HTR-8/SVneo (cell line): ENCODE results near the gene TWIST2.
A peak's percentile ranks its signal among the peaks of the same experiment; 100 is the strongest.

ENCODE experiments used
- DNase-seq: peaks from one replicate; pipeline ENCODE4 v3.0.0; 2011; ENCODE audit warnings: low spot score, mixed read lengths; ENCODE audit not compliant: insufficient read length
- FAIRE-seq: peaks from 2 replicates; lab custom pipeline; 2011; peaks lifted over from hg19 to GRCh38; lab: Jason Lieb, UNC

The TWIST2 gene

DNA sequence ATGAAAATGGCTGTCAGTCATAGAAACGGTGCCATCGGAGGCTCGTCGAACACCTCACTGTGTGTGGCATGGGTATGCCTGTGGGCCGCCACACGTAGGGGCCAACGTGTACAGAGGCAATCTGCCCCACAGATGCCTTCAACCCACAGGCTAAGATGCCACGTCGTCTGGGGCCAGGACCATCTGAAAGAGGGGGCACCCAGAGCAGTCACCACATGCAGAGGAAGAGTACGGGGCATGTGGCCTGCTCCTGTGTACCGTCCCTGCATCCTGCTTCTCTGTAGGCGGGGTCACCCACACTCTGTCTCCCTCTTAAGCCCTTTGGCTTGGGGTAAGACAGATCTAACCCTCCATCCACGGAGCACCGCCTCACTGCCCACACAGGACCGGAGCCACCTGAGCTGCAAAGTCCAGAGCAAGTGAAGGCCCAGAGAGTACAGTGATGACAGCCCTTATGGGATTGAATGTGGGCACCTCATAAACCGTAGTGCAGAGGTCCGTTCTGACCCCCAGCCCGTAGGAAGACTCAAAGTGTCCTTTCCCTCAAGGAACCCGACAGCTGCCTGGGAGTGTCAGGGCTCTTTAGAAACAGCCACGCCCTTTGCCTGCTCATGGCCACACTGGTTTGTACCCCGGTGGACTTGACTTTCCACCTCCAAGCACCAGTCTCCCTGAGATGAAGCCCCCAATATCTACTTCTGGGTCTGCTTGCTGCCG is 66.2 kb downstream of the TWIST2 start:
- no peak for DNase-seq

DNA sequence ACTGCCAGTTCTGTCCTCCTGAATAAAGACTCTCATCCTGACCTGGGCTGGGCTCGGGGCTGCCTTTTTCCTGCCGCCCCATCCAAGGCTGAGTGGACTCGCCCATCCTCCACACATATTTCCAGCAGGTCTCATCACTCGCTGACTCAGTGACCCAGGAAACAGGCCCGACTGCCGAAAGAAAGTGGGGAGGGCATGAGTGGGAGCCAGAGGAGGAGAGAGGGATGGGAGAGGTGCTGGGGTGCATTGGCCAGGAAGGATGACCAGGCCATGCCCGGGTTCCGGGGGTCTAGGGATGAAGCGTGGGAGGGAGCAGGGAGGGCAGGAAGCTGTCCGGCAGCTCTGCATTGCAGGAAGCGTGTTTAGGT is 66.7 kb downstream of the TWIST2 start:
- peak; percentile 31 for DNase-seq
- FAIRE-seq: no peak

More for the DNA sequence above, 66.2 kb downstream of the TWIST2 start:
- no peak for FAIRE-seq

DNA sequence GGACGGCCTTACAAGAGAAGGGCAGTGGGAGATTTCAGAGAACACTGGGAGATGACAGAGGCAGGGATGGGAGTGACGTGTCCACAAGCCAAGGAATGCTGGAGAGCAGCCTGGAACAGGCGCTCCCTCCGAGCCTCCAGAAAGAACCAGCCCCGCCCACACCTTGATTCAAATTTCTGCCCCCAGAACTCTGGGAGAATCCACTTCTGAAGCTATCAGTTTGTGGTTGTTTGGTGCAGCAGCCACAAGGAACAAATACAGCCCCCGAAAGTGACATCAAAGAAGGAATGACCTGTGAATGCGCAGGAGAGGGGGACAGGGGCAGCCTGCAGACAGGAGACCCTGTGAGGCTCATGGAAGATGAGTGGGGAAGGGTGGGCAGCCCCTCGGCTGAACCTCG is 67.3 kb downstream of the TWIST2 start:
- FAIRE-seq: no peak

DNA sequence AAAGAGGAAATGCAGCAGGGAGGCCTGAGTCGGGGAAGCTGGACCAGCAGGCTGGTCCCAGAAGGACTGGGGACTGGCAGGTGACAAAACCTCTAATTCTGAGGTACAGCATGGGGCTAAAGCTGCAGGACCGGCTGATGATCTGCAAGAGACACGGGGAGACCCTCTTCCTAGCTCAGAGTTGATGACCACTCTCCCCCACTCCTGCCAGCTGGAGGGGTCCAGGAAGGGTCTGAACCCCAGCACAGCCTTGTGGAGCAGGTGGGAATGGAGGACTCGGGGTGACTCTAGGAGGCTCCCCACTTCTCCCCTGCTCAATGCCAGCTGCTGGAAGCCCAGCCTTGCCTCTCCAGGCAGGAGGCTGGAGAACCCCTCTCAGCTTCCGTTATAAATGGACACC is 67.7 kb downstream of the TWIST2 start:
- FAIRE-seq: no peak

More for the DNA sequence above, 67.3 kb downstream of the TWIST2 start:
- DNase-seq: no peak

DNA sequence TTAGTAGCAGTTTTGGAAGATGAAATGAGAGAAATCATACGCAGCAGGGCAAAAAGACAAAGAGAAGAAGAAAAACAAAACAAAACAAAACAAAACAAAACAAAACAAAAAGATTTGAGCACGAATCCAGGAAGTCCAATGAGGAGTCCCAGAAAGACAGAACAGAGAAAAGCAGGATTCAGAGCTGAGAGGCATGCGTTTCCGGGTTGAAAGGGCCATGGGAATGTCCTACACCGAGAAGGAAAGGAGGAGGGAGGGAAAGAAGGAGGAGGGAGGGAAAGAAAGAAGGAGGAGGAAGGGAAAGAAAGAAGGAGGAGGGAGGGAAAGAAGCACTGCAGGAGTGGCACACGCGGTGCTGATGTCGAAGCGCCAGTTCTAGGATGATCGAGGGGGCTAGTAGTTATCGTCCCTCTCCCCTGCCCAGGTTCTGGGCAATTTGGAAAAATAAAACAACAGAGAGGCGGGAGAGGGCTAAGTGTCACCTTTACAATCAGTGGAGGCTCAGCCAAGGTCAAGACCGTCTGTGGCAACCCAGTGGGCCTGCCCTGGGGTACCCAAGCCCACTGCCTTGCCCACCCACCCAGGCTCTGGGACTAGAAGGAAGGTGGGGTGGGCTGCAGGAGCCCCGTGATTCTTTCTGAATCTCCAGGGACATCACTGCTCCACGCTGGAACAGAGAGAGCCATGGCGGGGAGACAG is 68.4 kb downstream of the TWIST2 start:
- FAIRE-seq (no peak), DNase-seq (no peak)

More for the DNA sequence above, 67.7 kb downstream of the TWIST2 start:
- DNase-seq: no peak

DNA sequence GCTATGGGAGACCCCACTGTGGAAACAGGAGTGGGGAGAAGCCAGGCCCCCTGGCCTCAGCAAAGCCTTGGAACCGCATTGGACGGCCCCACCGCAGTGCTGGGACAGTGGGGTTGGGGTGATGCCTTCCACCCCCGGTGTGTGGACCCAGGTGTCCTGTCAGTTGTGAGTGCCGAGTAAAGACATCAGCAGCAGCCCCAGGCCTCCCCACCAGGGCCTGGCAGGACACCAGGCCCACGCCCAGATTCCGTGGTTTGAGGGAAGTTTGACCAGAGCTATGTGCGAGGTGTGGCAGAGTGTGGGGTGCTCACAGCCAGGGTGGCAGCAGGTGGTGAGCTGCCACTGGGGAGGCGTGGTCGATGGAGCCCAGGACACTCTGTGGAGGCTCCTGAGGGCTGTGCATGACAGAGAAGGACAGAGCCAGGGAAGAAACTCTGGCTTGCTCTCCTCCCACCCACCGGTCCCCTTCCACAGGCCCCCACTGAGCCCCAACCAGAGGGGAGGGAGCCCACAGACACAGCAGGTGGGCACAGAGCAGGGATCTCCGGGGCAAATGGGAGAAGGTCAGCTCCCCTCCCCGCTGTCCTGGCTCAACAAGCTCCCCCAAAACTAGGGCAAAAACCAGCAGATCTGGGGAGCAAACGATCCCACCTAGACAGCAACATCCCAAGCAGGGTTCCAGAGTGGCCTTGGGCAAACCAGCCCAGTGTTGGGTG is 69.1 kb downstream of the TWIST2 start:
- FAIRE-seq: no peak

DNA sequence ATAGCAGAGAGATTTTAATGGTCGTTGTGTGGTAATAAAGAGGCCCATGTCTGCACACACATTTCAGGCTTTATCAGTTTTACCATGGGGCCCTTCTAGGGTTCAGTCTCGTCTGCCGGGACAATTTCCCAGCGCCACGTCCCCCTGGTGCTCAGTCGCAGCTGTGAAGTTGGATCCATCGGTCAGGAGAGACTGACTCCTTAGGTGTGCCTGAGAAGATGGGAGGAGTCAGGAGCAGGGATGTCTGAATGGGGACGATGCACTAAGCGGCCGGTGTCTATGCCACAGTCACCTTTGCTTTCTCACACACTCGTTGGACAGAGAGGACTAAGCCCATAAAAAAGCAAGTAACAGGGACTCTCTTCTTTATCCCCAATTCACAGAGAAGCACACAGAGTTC is 71.4 kb downstream of the TWIST2 start:
- no peak for FAIRE-seq

More for the DNA sequence above, 69.1 kb downstream of the TWIST2 start:
- DNase-seq: peak; percentile 27

DNA sequence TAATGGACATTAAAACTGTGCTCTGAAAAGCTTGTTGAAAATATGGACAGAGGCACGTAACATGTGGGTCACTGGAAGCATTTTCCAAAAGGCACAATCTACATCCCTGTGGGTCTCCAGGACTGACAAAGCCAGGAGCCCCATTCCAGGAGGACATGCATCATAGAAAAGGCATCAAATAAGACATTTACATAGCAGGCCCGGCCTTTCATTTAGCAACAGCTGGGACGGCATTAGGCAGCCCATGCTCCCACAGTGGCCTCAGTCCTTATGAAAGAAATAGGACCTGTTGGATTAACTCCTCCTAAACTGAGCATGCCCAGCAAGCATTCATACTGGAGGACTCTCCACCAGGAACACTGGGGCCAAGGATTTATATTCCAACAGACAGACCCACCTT is 72.2 kb downstream of the TWIST2 start:
- DNase-seq (no peak), FAIRE-seq (no peak)

More for the DNA sequence above, 71.4 kb downstream of the TWIST2 start:
- no peak for DNase-seq

DNA sequence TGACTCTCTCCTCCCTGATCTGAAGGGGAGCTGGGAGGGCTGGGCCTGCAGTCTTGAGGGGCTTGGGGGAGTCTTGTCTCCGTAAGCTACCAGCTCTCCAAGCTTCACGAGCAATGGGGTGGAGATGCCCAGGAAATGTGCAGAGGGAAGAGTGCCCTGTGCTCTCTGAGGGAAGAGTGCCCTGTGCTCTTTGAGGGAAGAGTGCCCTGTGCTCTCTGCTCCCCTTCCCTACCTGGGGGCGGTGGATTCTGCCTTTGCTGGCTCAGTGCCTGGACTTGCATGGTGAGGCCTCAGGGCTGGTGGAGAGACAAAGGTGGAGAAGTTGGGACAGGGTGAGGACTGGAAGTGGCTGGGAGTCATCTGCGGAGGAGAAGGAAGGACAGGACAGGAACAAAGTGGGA is 72.7 kb downstream of the TWIST2 start:
- FAIRE-seq (no peak), DNase-seq (no peak)

DNA sequence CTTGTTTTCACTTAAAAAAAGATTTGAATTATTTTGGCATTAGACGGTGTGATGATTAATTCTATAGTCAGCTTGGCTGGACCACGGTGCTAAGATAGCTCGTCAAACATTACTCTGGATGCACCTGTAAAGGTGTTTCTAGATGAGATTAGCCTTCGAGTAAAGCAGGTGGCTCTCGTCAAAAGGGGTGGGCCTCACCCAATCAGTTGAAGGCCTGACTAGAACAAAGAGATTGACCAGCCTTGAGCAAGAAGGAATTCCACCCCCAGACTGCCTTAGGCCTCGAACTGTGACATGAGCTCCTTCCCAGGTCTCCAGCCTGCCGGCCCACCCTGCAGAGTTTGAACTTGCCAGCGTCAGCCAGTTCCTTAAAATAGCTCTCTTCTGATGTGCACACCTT is 73.4 kb downstream of the TWIST2 start:
- DNase-seq (no peak), FAIRE-seq (no peak)

DNA sequence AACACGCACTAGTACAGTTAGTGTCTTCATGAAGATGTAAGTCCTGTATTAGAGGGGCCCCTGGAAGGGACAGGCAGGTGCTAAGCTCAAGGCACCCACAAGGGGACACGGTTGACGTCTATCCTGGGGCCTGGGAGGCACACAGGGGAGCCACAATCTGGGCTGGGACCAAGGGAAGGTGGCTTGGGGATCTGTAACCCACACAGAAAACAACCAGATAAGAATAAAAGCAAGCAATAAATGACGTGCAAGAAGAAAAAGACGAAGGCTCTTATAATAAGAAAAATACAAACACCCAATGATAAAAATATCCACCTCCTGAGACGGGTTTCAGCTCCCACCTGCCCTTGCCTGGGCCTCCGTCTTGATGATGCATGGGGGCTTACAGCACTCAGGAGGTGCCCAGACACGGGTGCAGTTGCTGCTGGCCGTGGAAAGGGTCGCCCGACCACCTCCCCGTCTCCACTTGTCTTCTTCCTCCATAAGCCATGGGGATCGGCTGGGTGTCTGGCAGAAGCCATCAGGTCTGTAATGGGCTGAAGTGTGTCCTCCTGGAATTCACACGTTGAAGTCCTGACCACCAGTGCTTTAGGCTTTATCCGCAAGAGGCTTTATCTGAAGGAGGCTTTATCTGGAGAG is 73.9 kb downstream of the TWIST2 start:
- DNase-seq (no peak), FAIRE-seq (no peak)

DNA sequence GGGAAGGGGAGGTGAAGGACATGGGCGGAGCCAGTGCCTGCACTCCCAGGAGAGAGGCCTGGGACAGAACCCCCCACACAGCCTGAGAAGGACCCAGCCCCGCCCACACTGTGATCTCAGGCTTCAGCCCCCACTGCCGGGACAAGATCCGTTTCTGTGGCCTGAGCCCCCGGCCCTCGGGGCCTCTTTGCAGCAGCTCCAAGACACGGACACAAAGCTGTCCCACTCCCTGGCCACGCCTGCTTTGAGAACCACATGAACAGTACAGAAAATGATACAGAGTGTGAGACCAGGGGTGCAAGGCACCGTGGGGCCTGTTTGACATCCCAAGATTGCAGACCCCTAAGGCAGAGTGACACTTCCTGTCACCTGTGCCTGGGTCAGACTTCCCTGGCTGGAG is 74.5 kb downstream of the TWIST2 start:
- no peak for DNase-seq
- no peak for FAIRE-seq

DNA sequence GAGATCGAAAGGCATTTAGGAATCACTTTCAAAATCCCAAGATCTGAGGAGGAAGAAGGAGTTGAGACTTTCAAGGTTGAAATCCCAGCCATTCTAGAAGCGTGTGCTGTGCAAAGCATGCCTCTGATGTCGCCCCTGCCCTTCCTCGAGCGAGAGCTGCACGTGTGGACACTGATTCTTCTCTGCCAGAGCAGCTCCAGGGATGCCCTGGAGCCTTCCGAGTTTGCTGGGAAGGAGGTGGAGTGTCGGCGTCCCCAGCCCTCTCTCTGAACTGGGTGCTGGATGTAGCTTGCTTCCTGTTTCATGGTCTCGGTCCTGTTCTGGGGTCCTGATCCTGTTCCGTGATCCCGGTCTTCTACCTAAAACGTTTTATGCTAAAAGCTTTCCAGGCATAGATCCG is 76.1 kb downstream of the TWIST2 start:
- DNase-seq (no peak), FAIRE-seq (no peak)

DNA sequence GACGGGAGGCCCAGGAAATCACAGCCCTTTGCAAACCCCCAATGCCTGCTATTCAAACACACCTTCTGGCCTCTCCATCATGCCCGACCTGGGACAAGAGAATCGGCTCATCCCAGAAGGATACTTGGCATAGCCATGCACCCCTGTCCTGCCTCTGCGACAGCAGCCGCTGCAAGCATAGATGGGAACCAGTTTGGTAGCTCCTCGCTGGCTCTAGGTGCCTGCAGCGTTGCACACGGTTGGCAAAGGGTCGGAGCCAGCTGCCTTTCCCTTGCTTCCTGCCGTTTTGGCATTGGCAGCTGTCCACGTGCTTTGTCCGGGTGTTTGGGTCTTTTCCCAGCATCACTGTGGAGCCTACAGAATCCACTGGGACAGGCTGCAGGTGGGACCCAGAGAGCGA is 76.9 kb downstream of the TWIST2 start:
- no peak for DNase-seq
- FAIRE-seq: no peak

DNA sequence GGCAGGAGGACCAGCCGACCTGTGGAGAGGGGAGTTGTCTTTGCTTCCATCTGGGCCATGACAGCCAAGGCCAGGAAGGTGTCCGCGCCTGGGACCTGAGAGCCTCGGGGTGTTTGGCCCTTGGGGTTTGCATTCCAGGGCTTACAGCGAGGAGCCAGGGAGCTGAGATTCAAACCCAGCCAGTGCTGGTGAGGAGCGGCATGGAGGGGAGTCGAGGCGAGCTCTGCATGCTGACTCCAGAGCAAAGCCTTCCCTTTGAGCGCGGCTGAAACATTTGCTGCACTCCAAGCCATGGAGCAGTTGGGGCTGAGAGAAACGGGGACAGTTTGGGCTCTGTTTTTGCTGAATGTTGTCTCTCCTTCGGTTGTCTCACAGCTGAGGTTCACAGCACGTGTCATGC is 77.4 kb downstream of the TWIST2 start:
- no peak for DNase-seq
- FAIRE-seq: no peak

DNA sequence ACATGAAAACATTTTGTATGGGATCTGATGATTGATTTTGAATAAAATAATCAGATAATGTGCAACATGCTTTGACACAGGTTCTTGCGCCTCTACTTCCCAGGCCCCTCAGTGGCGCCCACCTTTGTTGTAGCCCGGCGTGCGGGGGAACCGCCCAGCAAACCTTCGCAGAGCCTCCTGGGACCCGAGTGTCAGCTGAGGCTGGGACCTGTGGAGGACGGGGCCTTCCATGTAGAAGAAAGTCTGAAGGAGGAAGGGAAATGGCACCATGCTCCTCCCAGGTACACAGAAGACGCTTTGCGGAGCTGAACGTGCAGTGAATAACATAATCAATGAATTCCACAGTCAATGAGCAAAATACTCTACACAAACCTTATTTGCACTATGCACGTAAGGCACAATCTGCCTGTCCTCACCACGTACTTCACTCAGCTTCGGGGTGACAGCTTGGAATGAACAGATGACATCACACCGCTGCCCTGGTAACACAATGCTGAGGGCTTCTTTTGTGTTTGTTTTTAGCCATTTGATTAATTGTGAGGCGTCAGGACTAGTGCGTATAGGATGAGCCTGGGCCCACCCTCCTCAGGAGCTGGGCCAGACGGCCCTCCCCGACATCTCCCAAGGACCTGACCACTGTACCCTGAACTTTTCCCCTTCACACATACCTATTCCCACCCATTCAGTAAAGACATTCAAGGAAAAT is 78.1 kb downstream of the TWIST2 start:
- FAIRE-seq: no peak
- no peak for DNase-seq

DNA sequence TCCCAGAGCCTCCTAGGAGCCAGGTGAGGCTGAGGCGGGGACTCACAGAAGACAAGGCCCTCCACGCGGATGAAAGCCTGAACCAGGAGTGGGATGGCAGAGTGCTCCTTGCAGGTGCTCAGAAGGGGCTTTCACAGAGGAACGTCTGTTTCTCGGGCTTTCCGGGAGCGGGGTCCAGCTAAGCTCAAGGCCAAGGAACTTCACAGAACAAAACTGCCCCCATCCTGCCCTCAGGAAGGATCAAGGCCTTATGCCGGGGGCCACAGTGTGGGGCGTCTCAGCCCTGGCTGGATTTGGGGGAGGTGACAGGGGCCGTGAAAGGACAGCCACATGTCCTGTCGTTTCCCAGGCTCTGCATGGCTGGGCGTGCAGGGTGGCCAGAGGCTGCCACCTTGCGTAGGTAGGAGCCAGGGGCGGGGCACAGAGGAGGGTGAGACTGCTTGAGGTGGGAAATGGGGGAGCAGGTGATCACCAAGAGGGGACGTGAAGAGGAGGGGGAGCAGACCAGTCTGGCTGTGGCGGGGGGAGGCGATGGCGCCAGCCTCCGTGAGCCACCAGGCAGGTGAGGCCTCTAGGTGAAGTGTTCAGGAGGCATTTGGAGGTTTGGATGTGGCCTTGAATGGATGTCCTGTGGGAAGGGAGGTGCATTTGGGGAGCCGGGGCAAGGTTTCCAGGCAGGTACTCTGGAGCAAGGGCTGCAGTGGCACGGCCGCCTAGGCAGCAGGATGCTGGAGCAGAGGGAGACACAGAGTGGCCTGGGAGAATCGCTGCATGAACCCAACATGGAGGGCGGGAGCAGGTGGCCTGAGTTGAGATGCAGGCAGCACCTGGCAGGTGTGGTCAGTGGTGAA is 79.1 kb downstream of the TWIST2 start:
- no peak for FAIRE-seq

DNA sequence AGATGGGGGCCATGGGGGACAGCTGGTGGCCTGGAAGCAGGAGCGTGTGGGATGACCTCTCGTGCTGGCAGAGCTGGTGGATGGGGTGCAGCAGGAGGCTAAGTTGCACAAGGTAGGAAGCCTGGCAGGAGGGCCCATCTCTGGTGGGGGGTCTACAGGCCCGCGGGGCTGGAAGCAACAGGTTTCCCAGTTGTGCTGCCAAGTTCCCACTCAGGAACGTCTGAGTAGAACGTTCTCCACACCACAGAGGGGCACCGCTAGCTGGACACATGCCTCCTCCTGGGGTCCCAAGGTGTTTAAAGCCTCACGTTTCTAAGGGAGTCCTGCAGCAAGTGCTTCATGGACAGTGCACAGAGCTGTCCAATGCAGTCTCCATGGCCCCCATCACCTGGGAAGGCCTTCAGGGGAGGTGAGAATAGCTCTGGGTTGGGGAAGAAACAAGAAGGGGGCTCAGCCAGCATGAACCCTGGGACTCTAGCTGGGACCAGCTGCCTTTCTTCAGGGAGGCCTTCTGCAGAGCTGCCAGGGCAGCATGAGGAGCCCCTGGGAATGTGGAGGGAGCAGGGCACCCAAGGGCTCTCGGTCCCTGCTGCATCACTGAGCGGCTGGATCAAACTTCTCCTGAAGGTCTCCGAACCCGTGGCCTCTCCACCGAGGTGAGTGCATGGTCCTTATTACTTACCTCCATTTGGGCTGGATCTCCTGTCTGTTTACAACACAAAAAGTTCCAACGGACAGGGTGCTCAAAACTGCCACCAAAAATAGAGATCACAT is 80.0 kb downstream of the TWIST2 start:
- no peak for DNase-seq
- FAIRE-seq: no peak

More for the DNA sequence above, 79.1 kb downstream of the TWIST2 start:
- DNase-seq: no peak
